Astrocyte of the cerebellum (primary cell): ENCODE data around the gene TMEM221.
"Not testable (repeated sequence)": the region's sequence is repeated elsewhere in the genome, so short reads cannot be mapped to it uniquely, and the experiment has no call there.

ENCODE experiments used
- DNase-seq: peaks from one replicate; pipeline ENCODE4 v3.0.0-alpha.2; 2011; ENCODE audit warnings: low read depth
- H3K4me3 ChIP-seq: 2 replicates; pipeline ENCODE4 v1.5.1; 2011; ENCODE audit warnings: mild to moderate bottlenecking, low read depth, low read length, moderate library complexity
- CTCF ChIP-seq: IDR thresholded peaks from 2 replicates; pipeline ENCODE4 v1.5.1; 2012; ENCODE audit warnings: low read length, low read depth, moderate library complexity, mild to moderate bottlenecking; ENCODE audit errors: missing control alignments
- in situ Hi-C: cut with HindIII; loops from 2 replicates; pipeline ENCODE4 v1.10.0; 2017; ENCODE audit warnings: low sequenced_read_pairs

The TMEM221 gene

GRCh38 chr19:17483605-17484002, 35.1 kb upstream of the TMEM221 start:
- in situ Hi-C loops, result no loop called here
- no peak overlapping the region for H3K4me3 ChIP-seq
- no peak for TF ChIP-seq CTCF
- DNase-seq, result no peak

- no peak for DNase-seq
Observed at GRCh38 chr19:17482877-17483604, 34.6 kb upstream of the TMEM221 start.

GRCh38 chr19:17481986-17482385, 33.5 kb upstream of the TMEM221 start:
- TF ChIP-seq CTCF, result no peak
- no peak overlapping the region for H3K4me3 ChIP-seq
- DNase-seq, result no peak
- in situ Hi-C loops, result no loop called here

More at GRCh38 chr19:17482877-17483604, 34.6 kb upstream of the TMEM221 start:
- no peak overlapping the region for H3K4me3 ChIP-seq
- in situ Hi-C loops, result no loop called here
- TF ChIP-seq CTCF, result no peak

- DNase-seq, result peak; percentile 73
- H3K4me3 ChIP-seq, result no peak overlapping the region
- in situ Hi-C loops, result no loop called here
- no peak for TF ChIP-seq CTCF
Observed at GRCh38 chr19:17479325-17479791, 30.9 kb upstream of the TMEM221 start.

GRCh38 chr19:17475541-17476115, 27.2 kb upstream of the TMEM221 start:
- DNase-seq, result peak; percentile 15
- in situ Hi-C loops, result no loop called here
- TF ChIP-seq CTCF, result no peak
- no peak overlapping the region for H3K4me3 ChIP-seq

GRCh38 chr19:17475011-17475540, 26.6 kb upstream of the TMEM221 start:
- H3K4me3 ChIP-seq, DNase-seq, in situ Hi-C loops: not testable (repeated sequence)

GRCh38 chr19:17473041-17473440, 24.6 kb upstream of the TMEM221 start:
- H3K4me3 ChIP-seq, result no peak overlapping the region
- in situ Hi-C loops, result no loop called here
- DNase-seq, result peak; percentile 58
- no peak for TF ChIP-seq CTCF
